HEK293 (cell line): ENCODE measurements around the gene LRP5.

Experiments
- CTCF ChIA-PET: fragments of 350-600 bp; formaldehyde crosslinking; extraction: SDS; loops from one replicate; lab custom pipeline; 2021; ENCODE audit warnings: antibody characterized with exemption; lab: Yijun Ruan, JAX
- POLR2A ChIA-PET: fragments of 300-600 bp; formaldehyde crosslinking; extraction: SDS; loops from one replicate; lab custom pipeline; 2020; ENCODE audit warnings: antibody characterized with exemption, inconsistent platforms; lab: Yijun Ruan, JAX
- H3K27ac ChIP-seq: fragments of 200-500 bp; sonication (Bioruptor generic); 2 replicates; pipeline ENCODE4 v1.5.1; 2014; ENCODE audit warnings: low read depth, low read length, control low read depth, inconsistent platforms; ENCODE audit errors: extremely low read depth
- H3K36me3 ChIP-seq, 2 experiments: fragments of 200-500 bp in 1 of 2; sonication (Bioruptor generic) in 1 of 2; 1 replicate in 1 of 2; 2 replicates in 1 of 2; pipeline ENCODE4 v1.5.1; 2014 to 2017; ENCODE audit warnings: inconsistent platforms in 2 of 2, low read length in 2 of 2; ENCODE audit not compliant: control insufficient read depth in 2 of 2, insufficient read depth in 1 of 2
- H3K4me1 ChIP-seq: fragments of 200-500 bp; sonication (Bioruptor generic); 2 replicates; pipeline ENCODE4 v1.5.1; 2014; ENCODE audit warnings: mild to moderate bottlenecking, low read length, inconsistent platforms; ENCODE audit not compliant: control insufficient read depth, insufficient read depth
- H3K4me3 ChIP-seq: 2 replicates; pipeline ENCODE4 v1.5.1; 2011; ENCODE audit warnings: low read depth, mild to moderate bottlenecking, control low read depth, low read length, moderate library complexity
- H3K9me3 ChIP-seq: fragments of 200-500 bp; sonication (Bioruptor generic); 2 replicates; pipeline ENCODE4 v1.5.1; 2014; ENCODE audit warnings: low read depth, low read length, inconsistent platforms; ENCODE audit not compliant: control insufficient read depth, insufficient read depth
- ATF2 ChIP-seq: fragments of 450-650 bp; formaldehyde crosslinking; IDR thresholded peaks from 2 replicates; pipeline ENCODE4 v1.5.1; 2016; ENCODE audit warnings: missing biosample characterization, missing genetic modification characterization, low read depth
- PRDM1 ChIP-seq: fragments of 450-650 bp; formaldehyde crosslinking; IDR thresholded peaks from 2 replicates; pipeline ENCODE4; 2016; ENCODE audit warnings: missing biosample characterization, missing genetic modification characterization
- PRDM2 ChIP-seq: fragments of 450-650 bp; formaldehyde crosslinking; IDR thresholded peaks from 2 replicates; pipeline ENCODE4 v1.5.1; 2016; ENCODE audit warnings: missing biosample characterization, missing genetic modification characterization, borderline replicate concordance
- REPIN1 ChIP-seq: fragments of 450-650 bp; formaldehyde crosslinking; IDR thresholded peaks from 2 replicates; pipeline ENCODE4 v1.5.1; 2017; ENCODE audit warnings: missing biosample characterization, missing genetic modification characterization, low read depth
- ZBTB26 ChIP-seq: fragments of 450-650 bp; formaldehyde crosslinking; optimal IDR thresholded peaks from 2 replicates; pipeline ENCODE3; 2016; ENCODE audit warnings: missing biosample characterization, mild to moderate bottlenecking, missing genetic modification characterization
- ZNF335 ChIP-seq: fragments of 450-650 bp; formaldehyde crosslinking; conservative IDR thresholded peaks from 2 replicates; pipeline ENCODE4 v1.5.1; 2016; ENCODE audit warnings: missing biosample characterization, missing genetic modification characterization
- ZNF398 ChIP-seq: fragments of 450-650 bp; formaldehyde crosslinking; IDR thresholded peaks from 2 replicates; pipeline ENCODE4 v1.5.1; 2017; ENCODE audit warnings: missing biosample characterization, missing genetic modification characterization
- ZNF48 ChIP-seq: fragments of 450-650 bp; formaldehyde crosslinking; IDR thresholded peaks from 2 replicates; pipeline ENCODE4 v1.5.1; 2016; ENCODE audit warnings: missing biosample characterization, missing genetic modification characterization
- ZNF585B ChIP-seq: fragments of 450-650 bp; formaldehyde crosslinking; IDR thresholded peaks from 2 replicates; pipeline ENCODE4 v1.5.1; 2016; ENCODE audit warnings: missing biosample characterization, missing genetic modification characterization
- ZNF623 ChIP-seq: fragments of 450-650 bp; formaldehyde crosslinking; IDR thresholded peaks from 2 replicates; pipeline ENCODE4 v1.5.1; 2016; ENCODE audit warnings: missing biosample characterization, missing genetic modification characterization
- ZNF660 ChIP-seq: fragments of 450-650 bp; IDR thresholded peaks from 2 replicates; pipeline ENCODE4 v1.5.1; 2018; ENCODE audit warnings: missing biosample characterization, mild to moderate bottlenecking, missing genetic modification characterization
- ZNF704 ChIP-seq: fragments of 450-650 bp; formaldehyde crosslinking; IDR thresholded peaks from 2 replicates; pipeline ENCODE4 v1.5.1; 2016; ENCODE audit warnings: missing biosample characterization, missing genetic modification characterization
- ZSCAN4 ChIP-seq: fragments of 450-650 bp; formaldehyde crosslinking; IDR thresholded peaks from 2 replicates; pipeline ENCODE4 v1.5.1; 2017; ENCODE audit warnings: missing biosample characterization, missing genetic modification characterization

LRP5 gene

GRCh38 chr11:68448604-68449011 is 136.2 kb downstream of the LRP5 start (continued):
- TF ChIP-seq ZNF398 (tag by site-specific recombination) (no peak), ZNF585B (no peak), ZNF660 (tag by site-specific recombination) (no peak), PRDM2 (no peak), PRDM1 (no peak), ATF2 (no peak), ZNF623 (no peak), REPIN1 (tag by site-specific recombination) (no peak)

GRCh38 chr11:68449951-68450350 is 137.6 kb downstream of the LRP5 start:
- H3K36me3 ChIP-seq = peaks cover 0 to 18% of the 10 kb centered on the region in 2 experiments; a peak in 2 of 3 replicates
- no peaks in the 10 kb centered on the region for H3K9me3 ChIP-seq
- TF ChIP-seq ZSCAN4 (tag by site-specific recombination) = no peak
- no peak for TF ChIP-seq ZNF704 (tag by site-specific recombination)
- no peak for TF ChIP-seq ZNF48 (tag by site-specific recombination)
- no peak for TF ChIP-seq ZNF335 (tag by site-specific recombination)
- TF ChIP-seq PRDM1 = no peak
- no peak for TF ChIP-seq ZBTB26
- POLR2A ChIA-PET = no interaction called here
- H3K4me1 ChIP-seq = no peaks in the 10 kb centered on the region
- H3K4me3 ChIP-seq = no peak overlapping the region
- H3K27ac ChIP-seq = no peak overlapping the region
- CTCF ChIA-PET = interaction anchor here (0.6 kb wide), 1 partner anchor 62 kb away, joined by 4 read pairs; no protein-coding TSS in a partner anchor
